Caco-2 (cell line): ENCODE data around the gene LDLR. TPM values are rescaled to one million over a fixed set of nuclear protein-coding genes. Genes with fewer than 3 reads are reported as not detected.

ENCODE experiments used
- BruUV-seq: library from RNA; stranded (reverse); fragments of 400-500 nt; replicated peaks from 2 replicates; lab custom pipeline; 2021; lab: Mats Ljungman, UMichigan
- CTCF ChIA-PET: fragments of 300-600 bp; sonication (Branson Sonifier 250); formaldehyde crosslinking; loops from one replicate; lab custom pipeline; 2022; ENCODE audit warnings: antibody characterized with exemption; lab: Charles Lee
- POLR2A ChIA-PET: fragments of 300-600 bp; sonication (Branson Sonifier 250); formaldehyde crosslinking; loops from one replicate; lab custom pipeline; 2022; ENCODE audit warnings: antibody characterized with exemption; lab: Charles Lee
- DNase-seq, 2 experiments: peaks; one replicate each; pipeline versions ENCODE4 v3.0.0 to v3.0.0-alpha.2; 2020 to 2022
- H3K27me3 ChIP-seq: replicated peaks from 2 replicates; pipeline ENCODE4 v1.6.0; 2011; ENCODE audit warnings: low read length; ENCODE audit not compliant: control insufficient read depth, insufficient read depth
- H3K36me3 ChIP-seq: 2 replicates; pipeline ENCODE4 v1.5.1; 2011; ENCODE audit warnings: low read length; ENCODE audit not compliant: control insufficient read depth, insufficient read depth
- H3K4me1 ChIP-seq: fragments of 250-450 bp; sonication (Bioruptor Pico); 2 replicates; pipeline ENCODE4 v1.5.1; 2020; ENCODE audit warnings: mild to moderate bottlenecking
- H3K4me3 ChIP-seq: 2 replicates; pipeline ENCODE4 v1.5.1; 2011; ENCODE audit warnings: low read depth, mild to moderate bottlenecking, control low read depth, low read length
- H3K9me3 ChIP-seq: fragments of 250-450 bp; sonication (Bioruptor Pico); 2 replicates; pipeline ENCODE4 v1.5.1; 2020; ENCODE audit warnings: mild to moderate bottlenecking, moderate library complexity
- H3K27ac Mint-ChIP-seq: one replicate; pipeline ENCODE4 v1.8.0; 2022; ENCODE audit warnings: mixed read lengths; ENCODE audit not compliant: unreplicated experiment
- H3K27me3 Mint-ChIP-seq: one replicate; pipeline ENCODE4 v1.8.0; 2022; ENCODE audit warnings: mixed read lengths; ENCODE audit not compliant: insufficient read depth, unreplicated experiment
- H3K36me3 Mint-ChIP-seq: one replicate; pipeline ENCODE4 v1.8.0; 2022; ENCODE audit warnings: mild to moderate bottlenecking, mixed read lengths; ENCODE audit not compliant: insufficient read depth, unreplicated experiment
- H3K4me1 Mint-ChIP-seq: one replicate; pipeline ENCODE4 v1.8.0; 2022; ENCODE audit warnings: low read depth, mixed read lengths; ENCODE audit not compliant: unreplicated experiment
- H3K4me3 Mint-ChIP-seq: one replicate; pipeline ENCODE4 v1.8.0; 2022; ENCODE audit warnings: mild to moderate bottlenecking, moderate library complexity, mixed read lengths; ENCODE audit not compliant: unreplicated experiment
- H3K9me3 Mint-ChIP-seq: one replicate; pipeline ENCODE4 v1.8.0; 2022; ENCODE audit warnings: mixed read lengths; ENCODE audit not compliant: unreplicated experiment
- intact Hi-C: fragments of 100-400 bp; cut with micrococcal nuclease; formaldehyde crosslinking; loops from one replicate; pipeline ENCODE4 v1.10.0; 2022; ENCODE audit not compliant: unreplicated experiment
- total RNA-seq: library from RNA; stranded (reverse); gene quantifications from 2 replicates; pipeline ENCODE4 v1.2.3, GENCODE V29; 2022
- TF ChIP-seq, protein P1 (sequence below), 2 experiments: fragments of 200-600 bp in 1 of 2; IDR thresholded peaks; 1 replicate in 1 of 2; 2 replicates in 1 of 2; pipeline versions ENCODE4 v1.5.1 to v1.8.0; 2011 to 2022; ENCODE audit warnings: antibody characterized with exemption in 1 of 2, control low read depth in 1 of 2, inconsistent platforms in 1 of 2, low read depth in 1 of 2, low read length in 1 of 2, mild to moderate bottlenecking in 1 of 2, moderate library complexity in 1 of 2; ENCODE audit not compliant: insufficient read depth in 1 of 2, severe bottlenecking in 1 of 2, unreplicated experiment in 1 of 2

The LDLR gene
- total RNA-seq, 1 experiment from 2014 or later, result 68.9 TPM

- H3K4me3 ChIP-seq, result no peak overlapping the region
- no peaks in the 10 kb centered on the region for H3K4me1 ChIP-seq
- ChIA-PET CTCF (no interaction called here), POLR2A (no interaction called here)
- no peaks in the 10 kb centered on the region for H3K4me1 Mint-ChIP-seq
- H3K4me3 Mint-ChIP-seq, result no peak overlapping the region
- no peaks in the 10 kb centered on the region for H3K27me3 ChIP-seq
- DNase-seq, result no peak
- no TSS peak for BruUV-seq
- no peak overlapping the region for H3K27ac Mint-ChIP-seq
- no peaks in the 10 kb centered on the region for H3K27me3 Mint-ChIP-seq
- TF ChIP-seq, protein P1, sequence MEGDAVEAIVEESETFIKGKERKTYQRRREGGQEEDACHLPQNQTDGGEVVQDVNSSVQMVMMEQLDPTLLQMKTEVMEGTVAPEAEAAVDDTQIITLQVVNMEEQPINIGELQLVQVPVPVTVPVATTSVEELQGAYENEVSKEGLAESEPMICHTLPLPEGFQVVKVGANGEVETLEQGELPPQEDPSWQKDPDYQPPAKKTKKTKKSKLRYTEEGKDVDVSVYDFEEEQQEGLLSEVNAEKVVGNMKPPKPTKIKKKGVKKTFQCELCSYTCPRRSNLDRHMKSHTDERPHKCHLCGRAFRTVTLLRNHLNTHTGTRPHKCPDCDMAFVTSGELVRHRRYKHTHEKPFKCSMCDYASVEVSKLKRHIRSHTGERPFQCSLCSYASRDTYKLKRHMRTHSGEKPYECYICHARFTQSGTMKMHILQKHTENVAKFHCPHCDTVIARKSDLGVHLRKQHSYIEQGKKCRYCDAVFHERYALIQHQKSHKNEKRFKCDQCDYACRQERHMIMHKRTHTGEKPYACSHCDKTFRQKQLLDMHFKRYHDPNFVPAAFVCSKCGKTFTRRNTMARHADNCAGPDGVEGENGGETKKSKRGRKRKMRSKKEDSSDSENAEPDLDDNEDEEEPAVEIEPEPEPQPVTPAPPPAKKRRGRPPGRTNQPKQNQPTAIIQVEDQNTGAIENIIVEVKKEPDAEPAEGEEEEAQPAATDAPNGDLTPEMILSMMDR (IDR thresholded peaks at IDR 0.05; ENCODE audit: insufficient read depth in 1 of 2, low read depth in 1 of 2, low read length in 1 of 2, severe bottlenecking in 1 of 2, unreplicated experiment in 1 of 2), result no peak
- H3K36me3 ChIP-seq, result no peaks in the 10 kb centered on the region; the same call in 1 of the 2 replicates
- no peaks in the 10 kb centered on the region for H3K9me3 ChIP-seq
- no peaks in the 10 kb centered on the region for H3K36me3 Mint-ChIP-seq
- H3K9me3 Mint-ChIP-seq, result no peaks in the 10 kb centered on the region
- intact Hi-C loops, result no loop called here
Observed at GRCh38 chr19:11166281-11167142, 77.2 kb downstream of the LDLR start.

GRCh38 chr19:11168568-11168967 is 79.3 kb downstream of the LDLR start:
- H3K9me3 Mint-ChIP-seq, result no peaks in the 10 kb centered on the region
- H3K4me1 ChIP-seq, result no peaks in the 10 kb centered on the region
- H3K4me1 Mint-ChIP-seq, result no peaks in the 10 kb centered on the region
- no peaks in the 10 kb centered on the region for H3K27me3 Mint-ChIP-seq
- no TSS peak for BruUV-seq
- H3K4me3 Mint-ChIP-seq, result no peak overlapping the region
- H3K27me3 ChIP-seq, result no peaks in the 10 kb centered on the region
- ChIA-PET POLR2A (no interaction called here), CTCF (no interaction called here)
- H3K9me3 ChIP-seq, result no peaks in the 10 kb centered on the region
- no peaks in the 10 kb centered on the region for H3K36me3 Mint-ChIP-seq
- intact Hi-C loops, result no loop called here
- H3K36me3 ChIP-seq, result no peaks in the 10 kb centered on the region; the same call in none of the 2 replicates
- no peak overlapping the region for H3K4me3 ChIP-seq
- no peak overlapping the region for H3K27ac Mint-ChIP-seq
- TF ChIP-seq, protein P1 (IDR thresholded peaks at IDR 0.05; ENCODE audit: insufficient read depth in 1 of 2, low read depth in 1 of 2, low read length in 1 of 2, severe bottlenecking in 1 of 2, unreplicated experiment in 1 of 2), result no peak
- DNase-seq, result no peak

GRCh38 chr19:11169896-11170678 is 80.8 kb downstream of the LDLR start:
- intact Hi-C loops, result no loop called here
- Mint-ChIP-seq H3K4me1 (no peaks in the 10 kb centered on the region), H3K9me3 (no peaks in the 10 kb centered on the region), H3K36me3 (no peaks in the 10 kb centered on the region), H3K27ac (no peak overlapping the region), H3K27me3 (no peaks in the 10 kb centered on the region), H3K4me3 (no peak overlapping the region)
- BruUV-seq, result no TSS peak
- Histone ChIP-seq H3K4me1 (no peaks in the 10 kb centered on the region), H3K4me3 (no peak overlapping the region), H3K27me3 (no peaks in the 10 kb centered on the region), H3K9me3 (no peaks in the 10 kb centered on the region), H3K36me3 (no peaks in the 10 kb centered on the region; the same call in none of the 2 replicates)
- ChIA-PET CTCF (interaction anchor here (0.6 kb wide), 1 partner anchor 34 kb away, joined by 3 read pairs; no protein-coding TSS in a partner anchor), POLR2A (no interaction called here)
- DNase-seq, result no peak
- TF ChIP-seq, protein P1 (IDR thresholded peaks at IDR 0.05; ENCODE audit: insufficient read depth in 1 of 2, low read depth in 1 of 2, low read length in 1 of 2, severe bottlenecking in 1 of 2, unreplicated experiment in 1 of 2), result no peak
